ENCODE data around the gene HOXB1. TPM values are rescaled to one million over a fixed set of nuclear protein-coding genes. Genes with fewer than 3 reads are reported as not detected.

HOXB1 gene
- total RNA-seq, 1 donor = not detected

DNA sequence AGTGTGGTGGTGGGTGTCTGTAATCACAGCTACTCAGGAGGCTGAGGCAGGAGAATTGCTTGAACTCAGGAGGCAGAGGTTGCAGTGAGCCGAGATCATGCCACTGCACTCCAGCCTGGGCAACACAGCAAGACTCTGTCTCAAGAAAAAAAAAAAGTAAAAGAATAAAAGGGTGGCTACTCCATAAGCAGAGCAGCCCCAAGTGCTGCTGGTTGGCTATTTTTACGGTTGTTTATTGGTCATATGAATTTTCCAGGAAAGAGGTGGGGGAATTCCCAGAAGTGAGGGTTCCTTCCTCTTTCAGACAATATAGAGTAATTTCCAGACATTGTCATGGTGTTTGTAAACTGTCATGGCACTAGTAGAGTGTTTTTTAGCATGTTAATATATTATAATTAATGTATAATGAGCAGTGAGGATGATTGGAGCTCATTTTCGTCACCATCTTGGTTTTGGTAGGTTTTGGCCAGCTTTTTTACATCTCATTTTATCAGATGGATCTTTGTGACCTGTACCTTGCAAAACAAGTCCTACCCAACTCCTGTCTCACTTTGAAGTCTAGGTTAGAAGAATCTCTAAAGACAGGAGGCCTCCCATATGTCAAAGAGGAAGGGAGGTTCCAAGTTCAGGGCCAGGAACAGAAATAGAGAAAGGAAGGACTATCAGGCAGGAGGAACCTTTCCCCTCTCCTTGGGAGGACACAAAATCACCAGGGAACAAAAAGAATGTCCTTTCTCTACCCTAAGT lies 39.1 kb downstream of the HOXB1 start:
- TF ChIP-seq, protein P1, sequence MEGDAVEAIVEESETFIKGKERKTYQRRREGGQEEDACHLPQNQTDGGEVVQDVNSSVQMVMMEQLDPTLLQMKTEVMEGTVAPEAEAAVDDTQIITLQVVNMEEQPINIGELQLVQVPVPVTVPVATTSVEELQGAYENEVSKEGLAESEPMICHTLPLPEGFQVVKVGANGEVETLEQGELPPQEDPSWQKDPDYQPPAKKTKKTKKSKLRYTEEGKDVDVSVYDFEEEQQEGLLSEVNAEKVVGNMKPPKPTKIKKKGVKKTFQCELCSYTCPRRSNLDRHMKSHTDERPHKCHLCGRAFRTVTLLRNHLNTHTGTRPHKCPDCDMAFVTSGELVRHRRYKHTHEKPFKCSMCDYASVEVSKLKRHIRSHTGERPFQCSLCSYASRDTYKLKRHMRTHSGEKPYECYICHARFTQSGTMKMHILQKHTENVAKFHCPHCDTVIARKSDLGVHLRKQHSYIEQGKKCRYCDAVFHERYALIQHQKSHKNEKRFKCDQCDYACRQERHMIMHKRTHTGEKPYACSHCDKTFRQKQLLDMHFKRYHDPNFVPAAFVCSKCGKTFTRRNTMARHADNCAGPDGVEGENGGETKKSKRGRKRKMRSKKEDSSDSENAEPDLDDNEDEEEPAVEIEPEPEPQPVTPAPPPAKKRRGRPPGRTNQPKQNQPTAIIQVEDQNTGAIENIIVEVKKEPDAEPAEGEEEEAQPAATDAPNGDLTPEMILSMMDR (IDR thresholded peaks at IDR 0.05; ENCODE audit: insufficient read depth, low read depth, low read length) = no peak
- DNase-seq (ENCODE audit: low read depth) = no peak
- H3K4me3 ChIP-seq (ENCODE audit: low read depth, low read length) = no peak overlapping the region

DNA sequence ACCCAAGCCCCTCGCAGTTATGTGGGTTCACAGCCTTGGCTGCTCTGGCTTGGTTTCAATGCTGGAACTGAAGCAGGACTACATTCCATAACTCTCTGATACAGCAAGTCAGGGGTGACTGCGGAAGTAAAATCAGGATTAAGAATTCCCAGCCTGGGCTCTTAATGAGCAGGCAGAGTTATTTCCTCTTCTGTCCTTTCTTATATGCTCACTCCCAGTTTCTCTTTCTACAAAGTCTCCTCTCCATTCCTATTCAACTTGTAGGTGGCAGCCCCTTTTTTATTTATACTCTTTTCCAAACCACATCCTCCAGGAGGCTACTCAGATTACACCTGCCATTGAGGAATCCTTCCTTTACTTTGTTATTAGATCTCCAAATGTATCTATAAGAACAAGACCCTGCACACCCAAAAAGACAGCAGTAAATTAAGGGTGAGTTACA lies 40.3 kb downstream of the HOXB1 start:
- no peak for DNase-seq (ENCODE audit: low read depth)
- TF ChIP-seq, protein P1 (IDR thresholded peaks at IDR 0.05; ENCODE audit: insufficient read depth, low read depth, low read length) = no peak
- H3K4me3 ChIP-seq (ENCODE audit: low read depth, low read length) = no peak overlapping the region

DNA sequence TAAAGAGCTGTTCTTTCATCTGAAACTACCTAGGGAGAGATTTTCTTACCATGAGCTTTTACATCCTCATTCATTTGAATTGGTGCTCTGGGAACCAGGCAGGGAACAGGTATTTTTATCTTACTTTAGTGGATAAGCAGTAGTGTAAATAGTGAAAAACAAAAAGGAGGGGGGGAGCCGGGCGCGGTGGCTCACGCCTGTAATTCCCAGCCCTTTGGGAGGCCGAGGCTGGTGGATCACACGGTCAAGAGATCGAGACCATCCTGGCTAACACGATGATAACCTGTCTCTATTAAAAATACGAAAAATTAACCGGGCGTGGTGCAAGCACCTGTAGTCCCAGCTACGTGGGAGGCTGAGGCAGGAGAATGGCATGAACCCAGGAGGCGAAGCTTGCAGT lies 41.0 kb downstream of the HOXB1 start:
- no peak for DNase-seq (ENCODE audit: low read depth)
- H3K4me3 ChIP-seq (ENCODE audit: low read depth, low read length) = no peak overlapping the region
- TF ChIP-seq, protein P1 (IDR thresholded peaks at IDR 0.05; ENCODE audit: insufficient read depth, low read depth, low read length) = no peak

DNA sequence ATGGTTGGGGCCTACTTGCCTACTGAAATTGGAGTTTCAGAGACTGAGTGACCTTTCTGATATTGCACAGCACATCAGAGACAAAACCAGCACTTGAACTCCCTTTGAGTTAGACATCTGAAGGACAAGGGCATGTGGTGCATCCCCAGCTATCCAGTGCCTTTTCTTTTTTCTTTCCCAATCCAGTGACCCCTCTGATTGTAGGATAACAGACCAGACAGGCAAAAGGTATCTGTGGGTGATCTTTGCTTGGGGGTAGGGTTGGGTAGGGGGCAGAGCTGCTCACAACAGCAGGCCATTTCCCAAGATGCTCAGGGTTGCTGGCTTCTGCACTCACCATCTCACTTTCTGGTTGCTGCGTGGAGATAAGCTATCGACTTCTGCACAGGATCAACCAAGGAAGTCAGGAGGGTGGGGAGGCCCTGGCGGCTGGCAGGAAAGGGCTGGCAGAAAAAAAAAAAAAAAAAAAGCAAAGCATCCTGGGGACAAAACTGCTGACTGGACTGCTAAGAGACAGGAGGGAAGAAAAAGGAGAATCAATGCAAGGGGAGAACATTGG lies 42.2 kb downstream of the HOXB1 start:
- no peak overlapping the region for H3K4me3 ChIP-seq (ENCODE audit: low read depth, low read length)
- peak; percentile 48 for DNase-seq (ENCODE audit: low read depth)
- TF ChIP-seq, protein P1 (IDR thresholded peaks at IDR 0.05; ENCODE audit: insufficient read depth, low read depth, low read length) = no peak

DNA sequence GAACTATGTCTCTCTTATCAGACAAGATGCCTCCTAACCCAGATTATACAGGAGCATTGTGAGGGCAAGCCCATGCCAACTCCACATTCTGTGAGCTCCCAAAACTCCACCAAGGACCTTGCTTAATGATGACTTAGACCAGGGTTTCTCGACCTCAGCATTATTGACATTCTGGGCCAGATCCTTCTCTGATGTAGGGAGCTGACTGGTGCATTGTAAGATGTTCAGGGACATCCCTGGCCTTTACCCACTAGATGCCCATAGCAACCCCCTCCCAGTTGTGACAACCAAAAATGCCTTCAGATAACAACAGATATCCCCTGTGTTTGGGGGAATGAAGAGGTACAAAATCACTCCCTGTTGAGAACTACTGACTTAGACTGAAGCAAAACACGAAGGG lies 43.6 kb downstream of the HOXB1 start:
- DNase-seq (ENCODE audit: low read depth) = no peak
- H3K4me3 ChIP-seq (ENCODE audit: low read depth, low read length) = no peak overlapping the region
- TF ChIP-seq, protein P1 (IDR thresholded peaks at IDR 0.05; ENCODE audit: insufficient read depth, low read depth, low read length) = no peak

DNA sequence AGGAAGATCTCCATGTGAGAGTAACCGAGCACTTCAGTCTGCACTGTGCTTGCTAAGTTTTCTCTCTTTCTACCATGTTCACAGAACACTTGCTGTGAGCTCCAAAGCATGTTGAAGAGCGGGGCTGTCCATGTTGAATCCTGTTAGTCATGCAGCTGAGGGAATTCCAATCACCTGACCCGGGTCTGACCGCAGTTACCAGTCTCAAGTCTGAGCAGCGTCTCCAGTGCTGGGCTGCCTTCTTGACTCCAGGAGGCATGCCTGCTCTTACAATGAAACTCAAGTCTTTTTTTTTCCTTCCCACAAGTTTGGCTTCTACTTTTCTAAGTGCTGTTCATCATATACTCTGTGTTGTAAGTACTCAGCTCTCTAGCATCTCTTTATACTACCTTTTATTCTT lies 44.3 kb downstream of the HOXB1 start:
- peak; percentile 92 for DNase-seq (ENCODE audit: low read depth)
- no peak overlapping the region for H3K4me3 ChIP-seq (ENCODE audit: low read depth, low read length)
- TF ChIP-seq, protein P1 (IDR thresholded peaks at IDR 0.05; ENCODE audit: insufficient read depth, low read depth, low read length) = peak; percentile 31
